Left lung (tissue), 10 donors: ENCODE results near the gene MRPL37. TPM values are rescaled to one million over a fixed set of nuclear protein-coding genes. Genes with fewer than 3 reads are reported as not detected.
"Not testable (repeated sequence)": the region's sequence is repeated elsewhere in the genome, so short reads cannot be mapped to it uniquely, and the experiment has no call there.

ENCODE experiments used
- ATAC-seq: fragments of 200-7000 bp; cut with Tn5 transposase; one replicate; pipeline ENCODE4 v1.9.1; 2020; ENCODE audit warnings: moderate library complexity
- DNase-seq, 4 donors: peaks; one replicate each; pipeline ENCODE4 v3.0.0-alpha.2; 2013 to 2020
- H3K27ac ChIP-seq, 2 donors: fragments of 200-600 bp; sonication (generic) in 1 of 2; one replicate each; pipeline versions ENCODE4 v1.5.0 to v1.8.0; 2020 to 2021
- H3K27me3 ChIP-seq, 2 donors: fragments of 200-600 bp; sonication (generic) in 1 of 2; one replicate each; pipeline versions ENCODE4 v1.5.0 to v1.8.0; 2020 to 2021
- H3K36me3 ChIP-seq, 2 donors: fragments of 200-600 bp; sonication (generic) in 1 of 2; one replicate each; pipeline versions ENCODE4 v1.5.0 to v1.8.0; 2020 to 2021
- H3K4me1 ChIP-seq, 2 donors: fragments of 200-600 bp; one replicate each; pipeline ENCODE4 v1.8.0; 2021
- H3K4me3 ChIP-seq, 2 donors: fragments of 200-600 bp; sonication (generic) in 1 of 2; one replicate each; pipeline versions ENCODE4 v1.5.0 to v1.8.0; 2020 to 2021; ENCODE audit warnings: mild to moderate bottlenecking in 1 of 2
- H3K9me3 ChIP-seq, 2 donors: fragments of 200-600 bp; sonication (generic) in 1 of 2; one replicate each; pipeline versions ENCODE4 v1.5.0 to v1.8.0; 2020 to 2021
- intact Hi-C, 2 donors: fragments of 100-400 bp; cut with DNase I; formaldehyde crosslinking; loops; one replicate each; pipeline versions ENCODE4 v1.11.2 to v1.14.2; 2022
- polyA plus RNA-seq, 6 donors: library from polyadenylated mRNA; unstranded; fragments of 120-200 nt; gene quantifications; one replicate each; pipeline ENCODE4 v1.2.1, GENCODE V29; 2013; ENCODE audit not compliant: insufficient read length in 6 of 6
- total RNA-seq, 2 donors: library from RNA; stranded (reverse); fragmentation: NEBNext Ultra II Directional; extraction: Animal tissue kit (Norgen Biotek cat#: 25700); gene quantifications; one replicate each; pipeline ENCODE4 v1.2.1, GENCODE V29; 2021
- TF ChIP-seq, protein P1 (sequence below), 2 donors: fragments of 200-600 bp; sonication (generic) in 1 of 2; IDR thresholded peaks; one replicate each; pipeline versions ENCODE4 v1.5.0 to v1.8.0; 2021; ENCODE audit warnings: antibody characterized with exemption in 2 of 2
- donor health status: DM: no; HTN: yes; CAD: no.
- donor health status: DM: no; HTN: no; CAD: no.

Gene MRPL37
- total and polyA plus RNA-seq, 8 donors = 55.5 to 68.4 (median 59.0) TPM

DNA sequence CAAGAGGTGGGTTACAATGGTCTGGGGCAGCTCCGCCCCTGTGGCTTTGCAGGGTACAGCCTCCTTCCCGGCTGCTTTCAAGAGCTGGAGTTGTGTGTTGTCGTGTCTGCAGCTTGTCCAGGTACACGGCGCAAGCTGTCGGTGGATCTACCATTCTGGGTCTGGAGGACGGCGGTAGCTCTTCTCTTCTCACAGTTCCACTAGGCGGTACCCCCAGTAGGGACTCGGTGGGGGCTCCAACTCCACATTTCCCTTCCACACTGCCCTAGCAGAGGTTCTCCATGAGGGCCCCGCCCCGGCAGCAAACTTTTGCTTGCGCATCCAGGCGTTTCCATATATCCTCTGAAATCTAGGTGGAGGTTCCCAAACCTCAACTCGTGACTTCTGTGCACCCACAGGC lies 34.8 kb upstream of the MRPL37 start:
- H3K4me1 ChIP-seq = no peaks in the 10 kb centered on the region
- no peaks in the 10 kb centered on the region for H3K36me3 ChIP-seq
- H3K9me3 ChIP-seq = no peaks in the 10 kb centered on the region
- H3K4me3 ChIP-seq = no peak overlapping the region
- H3K27me3 ChIP-seq = no peaks in the 10 kb centered on the region
- no peak for ATAC-seq
- TF ChIP-seq, protein P1, sequence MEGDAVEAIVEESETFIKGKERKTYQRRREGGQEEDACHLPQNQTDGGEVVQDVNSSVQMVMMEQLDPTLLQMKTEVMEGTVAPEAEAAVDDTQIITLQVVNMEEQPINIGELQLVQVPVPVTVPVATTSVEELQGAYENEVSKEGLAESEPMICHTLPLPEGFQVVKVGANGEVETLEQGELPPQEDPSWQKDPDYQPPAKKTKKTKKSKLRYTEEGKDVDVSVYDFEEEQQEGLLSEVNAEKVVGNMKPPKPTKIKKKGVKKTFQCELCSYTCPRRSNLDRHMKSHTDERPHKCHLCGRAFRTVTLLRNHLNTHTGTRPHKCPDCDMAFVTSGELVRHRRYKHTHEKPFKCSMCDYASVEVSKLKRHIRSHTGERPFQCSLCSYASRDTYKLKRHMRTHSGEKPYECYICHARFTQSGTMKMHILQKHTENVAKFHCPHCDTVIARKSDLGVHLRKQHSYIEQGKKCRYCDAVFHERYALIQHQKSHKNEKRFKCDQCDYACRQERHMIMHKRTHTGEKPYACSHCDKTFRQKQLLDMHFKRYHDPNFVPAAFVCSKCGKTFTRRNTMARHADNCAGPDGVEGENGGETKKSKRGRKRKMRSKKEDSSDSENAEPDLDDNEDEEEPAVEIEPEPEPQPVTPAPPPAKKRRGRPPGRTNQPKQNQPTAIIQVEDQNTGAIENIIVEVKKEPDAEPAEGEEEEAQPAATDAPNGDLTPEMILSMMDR (IDR thresholded peaks at IDR 0.05) = no peak
- intact Hi-C loops = no loop called here
- H3K27ac ChIP-seq = no peak overlapping the region
- DNase-seq = no peak

DNA sequence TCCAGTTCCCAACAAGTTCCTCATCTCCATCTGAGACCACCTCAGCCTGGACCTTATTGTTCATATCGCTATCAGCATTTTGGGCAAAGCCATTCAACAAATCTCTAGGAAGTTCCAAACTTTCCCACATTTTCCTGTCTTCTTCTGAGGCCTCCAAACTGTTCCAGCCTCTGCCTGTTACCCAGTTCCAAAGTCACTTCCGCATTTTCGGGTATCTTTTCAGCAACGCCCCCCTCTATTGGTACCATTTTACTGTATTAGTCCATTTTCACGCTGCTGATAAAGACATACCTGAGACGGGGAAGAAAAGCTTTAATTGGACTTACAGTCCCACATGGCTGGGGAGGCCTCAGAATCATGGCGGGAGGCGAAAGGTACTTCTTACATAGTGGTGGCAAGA lies 33.6 kb upstream of the MRPL37 start:
- intact Hi-C loops, H3K9me3 ChIP-seq, H3K4me1 ChIP-seq, ATAC-seq, H3K27ac ChIP-seq, H3K27me3 ChIP-seq, H3K4me3 ChIP-seq, H3K36me3 ChIP-seq, DNase-seq: not testable (repeated sequence)

DNA sequence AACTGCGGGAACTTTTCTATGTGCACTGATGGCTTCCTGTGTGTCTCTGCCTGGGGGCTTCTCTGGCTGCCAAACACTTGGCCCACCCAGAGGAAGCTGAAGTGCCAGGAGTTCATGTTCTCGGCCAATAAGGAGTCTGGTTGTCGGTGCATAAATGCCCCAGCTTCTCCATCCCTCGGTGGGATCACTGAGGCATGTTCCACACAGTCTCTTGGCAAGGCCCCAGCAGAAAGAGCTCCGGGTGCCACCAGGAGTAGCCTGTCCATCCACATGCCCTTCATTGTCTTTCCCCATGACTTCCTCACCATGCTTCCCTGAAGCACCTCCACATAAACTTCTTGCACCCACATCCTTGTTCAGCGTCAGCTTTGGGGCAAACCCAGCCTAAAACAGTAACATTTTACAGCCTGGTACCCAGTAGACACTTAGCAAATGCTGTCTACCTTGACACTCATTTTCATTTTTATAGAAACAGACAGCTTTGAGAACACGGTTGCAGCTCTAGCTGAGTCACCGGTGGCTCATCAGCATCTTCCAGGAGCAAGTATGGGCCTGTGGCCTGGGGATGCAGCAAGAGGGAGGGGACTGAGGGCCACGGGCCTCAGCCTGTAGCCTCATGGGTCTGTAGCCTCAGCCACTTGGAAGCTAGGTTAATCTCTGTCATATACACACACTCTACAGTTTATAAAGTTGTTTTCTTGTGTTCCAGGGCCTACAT lies 32.4 kb upstream of the MRPL37 start:
- Histone ChIP-seq H3K27me3 (no peaks in the 10 kb centered on the region), H3K27ac (no peak overlapping the region), H3K4me3 (no peak overlapping the region), H3K36me3 (no peaks in the 10 kb centered on the region), H3K9me3 (no peaks in the 10 kb centered on the region), H3K4me1 (no peaks in the 10 kb centered on the region)
- DNase-seq (no peak), ATAC-seq (no peak)
- intact Hi-C loops = no loop called here
- TF ChIP-seq, protein P1 (IDR thresholded peaks at IDR 0.05) = no peak

DNA sequence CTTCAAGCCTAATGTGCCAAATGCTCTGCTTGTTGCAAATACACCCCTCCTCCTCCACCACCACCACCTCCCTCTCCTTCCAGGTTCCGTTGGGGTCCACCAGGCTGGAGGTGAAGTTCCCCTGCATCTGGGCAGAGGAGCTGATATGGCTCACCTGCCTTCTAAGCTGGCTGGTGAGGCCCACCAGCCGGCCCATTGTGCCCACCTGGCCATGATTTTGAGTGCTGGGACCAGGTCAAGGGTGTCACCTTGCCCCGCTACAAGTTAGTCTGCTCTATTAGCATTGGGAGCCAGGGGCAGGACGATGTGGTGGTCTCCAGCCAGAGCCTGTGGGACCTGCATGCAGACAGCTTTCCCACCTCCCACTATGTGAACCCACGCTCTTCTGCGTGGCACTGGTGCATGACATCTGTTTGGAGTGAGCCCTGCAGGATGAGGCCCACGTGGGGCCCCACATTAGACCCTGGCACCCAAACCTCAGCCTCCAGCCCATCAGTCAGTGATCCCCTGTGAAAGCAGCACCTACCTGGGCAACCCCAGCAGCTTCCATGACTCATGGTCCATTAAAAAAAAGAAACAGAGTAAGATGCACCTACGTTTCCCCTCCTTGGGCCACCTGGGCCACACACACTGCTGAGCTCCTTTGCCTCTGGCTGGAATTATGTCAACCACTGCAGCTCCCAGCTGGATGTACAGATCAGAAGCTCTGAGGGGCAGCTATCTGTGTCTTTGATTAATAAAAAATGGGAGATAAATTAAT lies 31.6 kb upstream of the MRPL37 start:
- TF ChIP-seq, protein P1 (IDR thresholded peaks at IDR 0.05) = no peak
- intact Hi-C loops = no loop called here
- no peak for ATAC-seq
- no peaks in the 10 kb centered on the region for H3K27me3 ChIP-seq
- no peak overlapping the region for H3K27ac ChIP-seq
- no peak for DNase-seq
- no peak overlapping the region for H3K4me3 ChIP-seq
- no peaks in the 10 kb centered on the region for H3K36me3 ChIP-seq
- no peaks in the 10 kb centered on the region for H3K9me3 ChIP-seq
- H3K4me1 ChIP-seq = no peaks in the 10 kb centered on the region

DNA sequence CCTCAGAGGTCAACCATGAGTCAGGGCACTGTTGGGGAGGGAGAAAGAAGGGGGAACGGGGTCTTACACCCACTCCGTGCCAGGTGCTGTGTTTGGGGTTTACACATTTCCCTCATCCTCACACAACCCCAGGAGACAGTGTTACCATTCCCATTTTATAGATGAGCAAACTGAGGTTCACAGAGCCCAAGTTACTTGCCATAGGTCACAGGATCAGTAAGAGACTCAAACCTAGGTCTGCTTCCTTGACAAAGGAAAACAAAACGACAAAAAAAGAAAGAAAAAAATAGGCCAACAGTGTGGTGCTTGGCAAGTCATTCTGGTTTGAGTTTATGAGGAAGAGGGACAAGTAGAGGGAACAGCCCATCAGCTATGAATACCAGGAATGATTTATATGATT lies 30.9 kb upstream of the MRPL37 start:
- TF ChIP-seq, protein P1 (IDR thresholded peaks at IDR 0.05) = no peak
- DNase-seq = no peak
- Histone ChIP-seq H3K27me3 (no peaks in the 10 kb centered on the region), H3K27ac (no peak overlapping the region), H3K9me3 (no peaks in the 10 kb centered on the region), H3K4me1 (no peaks in the 10 kb centered on the region), H3K4me3 (no peak overlapping the region), H3K36me3 (no peaks in the 10 kb centered on the region)
- ATAC-seq = no peak
- intact Hi-C loops = no loop called here
